Measurements from ENCODE around the gene EP300. TPM values are rescaled to one million over a fixed set of nuclear protein-coding genes. Genes with fewer than 3 reads are reported as not detected.

Gene EP300
- polyA plus RNA-seq, 3 donors: 5.7 to 81.6 (median 16.8) TPM

DNA sequence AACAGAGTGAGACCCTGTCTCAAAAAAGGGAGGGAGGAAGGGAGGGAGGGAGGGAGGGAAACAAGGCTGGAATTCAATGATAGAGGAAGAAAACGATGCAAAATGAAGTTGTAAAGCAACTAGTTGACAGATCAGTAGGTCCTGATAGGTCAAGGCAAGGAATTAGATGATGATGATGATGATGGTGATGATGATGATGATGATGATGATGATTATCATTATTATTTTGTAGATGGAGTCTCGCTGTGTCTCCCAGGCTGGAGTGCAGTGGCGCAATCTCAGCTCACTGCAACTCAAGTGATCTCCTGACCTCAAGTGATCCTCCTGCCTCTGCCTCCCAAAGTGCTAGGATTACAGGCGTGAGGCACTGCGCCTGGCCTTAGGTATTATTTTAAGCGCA is 101.4 kb downstream of the EP300 start:
- H3K36me3 Mint-ChIP-seq: no peaks in the 10 kb centered on the region
- H3K79me2 ChIP-seq (ENCODE audit: insufficient read depth, low read length): no peaks in the 10 kb centered on the region

GRCh38 chr22:41197038-41197972 is 104.9 kb downstream of the EP300 start:
- Histone ChIP-seq H3K79me2 (ENCODE audit: insufficient read depth, low read length) (no peaks in the 10 kb centered on the region), H2AFZ (ENCODE audit: insufficient read depth, low read depth, low read length, poor library complexity, severe bottlenecking) (peak overlapping the region; percentile 89), H3K36me3 (replicated peaks in 1 of 2; ENCODE audit: control insufficient read depth in 1 of 2, insufficient read depth in 2 of 2, low read length in 2 of 2) (no peaks in the 10 kb centered on the region), H3K27me3 (ENCODE audit: control insufficient read depth in 2 of 2, insufficient read depth in 2 of 2, low read length in 2 of 2) (peaks cover 0 to 17% of the 10 kb centered on the region in 2 donors), H3K27ac (ENCODE audit: low read depth in 1 of 2, low read length in 2 of 2) (no peak overlapping the region), H3K4me2 (replicated peaks; ENCODE audit: extremely low read depth, low read length, poor library complexity, severe bottlenecking) (peak overlapping the region; percentile 99), H3K4me3 (replicated peaks in 1 of 3; ENCODE audit: low read depth in 2 of 3, low read length in 3 of 3) (peak overlapping the region; percentile 81 to 90 (median 86)), H4K20me1 (ENCODE audit: insufficient read depth, low read length) (no peaks in the 10 kb centered on the region), H3K9me3 (replicated peaks in 1 of 2; ENCODE audit: control insufficient read depth in 1 of 2, insufficient read depth in 1 of 2, low read length in 2 of 2) (no peaks in the 10 kb centered on the region), H3K4me1 (ENCODE audit: control insufficient read depth in 1 of 2, insufficient read depth in 2 of 2, low read length in 2 of 2) (peaks cover 22 to 26% of the 10 kb centered on the region in 2 donors), H3K9ac (ENCODE audit: insufficient read depth, low read length, poor library complexity, severe bottlenecking) (peak overlapping the region; percentile 42)
- no peaks in the 10 kb centered on the region for H3K36me3 Mint-ChIP-seq
- under 1% methylated on average over 84 of the region's 91 CpGs for WGBS (ENCODE audit: insufficient coverage)
- TF ChIP-seq, protein P1, sequence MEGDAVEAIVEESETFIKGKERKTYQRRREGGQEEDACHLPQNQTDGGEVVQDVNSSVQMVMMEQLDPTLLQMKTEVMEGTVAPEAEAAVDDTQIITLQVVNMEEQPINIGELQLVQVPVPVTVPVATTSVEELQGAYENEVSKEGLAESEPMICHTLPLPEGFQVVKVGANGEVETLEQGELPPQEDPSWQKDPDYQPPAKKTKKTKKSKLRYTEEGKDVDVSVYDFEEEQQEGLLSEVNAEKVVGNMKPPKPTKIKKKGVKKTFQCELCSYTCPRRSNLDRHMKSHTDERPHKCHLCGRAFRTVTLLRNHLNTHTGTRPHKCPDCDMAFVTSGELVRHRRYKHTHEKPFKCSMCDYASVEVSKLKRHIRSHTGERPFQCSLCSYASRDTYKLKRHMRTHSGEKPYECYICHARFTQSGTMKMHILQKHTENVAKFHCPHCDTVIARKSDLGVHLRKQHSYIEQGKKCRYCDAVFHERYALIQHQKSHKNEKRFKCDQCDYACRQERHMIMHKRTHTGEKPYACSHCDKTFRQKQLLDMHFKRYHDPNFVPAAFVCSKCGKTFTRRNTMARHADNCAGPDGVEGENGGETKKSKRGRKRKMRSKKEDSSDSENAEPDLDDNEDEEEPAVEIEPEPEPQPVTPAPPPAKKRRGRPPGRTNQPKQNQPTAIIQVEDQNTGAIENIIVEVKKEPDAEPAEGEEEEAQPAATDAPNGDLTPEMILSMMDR (IDR thresholded peaks at IDR 0.05): no peak
- intact Hi-C loops (cut with micrococcal nuclease): no loop called here
- no peaks in the 10 kb centered on the region for H3K9me3 Mint-ChIP-seq
- H3K4me1 Mint-ChIP-seq: peaks cover 22% of the 10 kb centered on the region
- peaks cover 8 to 26% (median 25%) of the 10 kb centered on the region in 3 donors for H3K27me3 Mint-ChIP-seq (ENCODE audit: low read depth in 3 of 3)
- peak overlapping the region; percentile 90 to 96 for H3K4me3 Mint-ChIP-seq
- DNase-seq: peak; percentile 58 to 76 (median 72)
- H3K27ac Mint-ChIP-seq: peak overlapping the region in 3 of 7 donors; percentile 68 to 82 (median 77)

More for the DNA sequence above, 101.4 kb downstream of the EP300 start:
- no peaks in the 10 kb centered on the region for H4K20me1 ChIP-seq (ENCODE audit: insufficient read depth, low read length)
- Mint-ChIP-seq H3K9me3 (no peaks in the 10 kb centered on the region), H3K4me1 (peaks cover 14% of the 10 kb centered on the region), H3K4me3 (no peak overlapping the region), H3K27me3 (ENCODE audit: low read depth in 3 of 3) (peaks cover 6 to 14% (median 14%) of the 10 kb centered on the region in 3 donors), H3K27ac (peak overlapping the region in 2 of 7 donors; percentile 27 to 75)
- intact Hi-C loops (cut with micrococcal nuclease): no loop called here
- TF ChIP-seq, protein P1 (IDR thresholded peaks at IDR 0.05): no peak
- H3K4me3 ChIP-seq (replicated peaks in 1 of 3; ENCODE audit: low read depth in 2 of 3, low read length in 3 of 3): no peak overlapping the region
- H3K27me3 ChIP-seq (ENCODE audit: control insufficient read depth in 2 of 2, insufficient read depth in 2 of 2, low read length in 2 of 2): peaks cover 0 to 13% of the 10 kb centered on the region in 2 donors
- H3K36me3 ChIP-seq (replicated peaks in 1 of 2; ENCODE audit: control insufficient read depth in 1 of 2, insufficient read depth in 2 of 2, low read length in 2 of 2): no peaks in the 10 kb centered on the region
- H3K9ac ChIP-seq (ENCODE audit: insufficient read depth, low read length, poor library complexity, severe bottlenecking): no peak overlapping the region
- no peak overlapping the region for H3K27ac ChIP-seq (ENCODE audit: low read depth in 1 of 2, low read length in 2 of 2)
- WGBS (ENCODE audit: insufficient coverage): 90% methylated on average over 3 of the region's 6 CpGs
- H2AFZ ChIP-seq (ENCODE audit: insufficient read depth, low read depth, low read length, poor library complexity, severe bottlenecking): no peak overlapping the region
- H3K4me2 ChIP-seq (replicated peaks; ENCODE audit: extremely low read depth, low read length, poor library complexity, severe bottlenecking): no peak overlapping the region
- no peaks in the 10 kb centered on the region for H3K9me3 ChIP-seq (replicated peaks in 1 of 2; ENCODE audit: control insufficient read depth in 1 of 2, insufficient read depth in 1 of 2, low read length in 2 of 2)
- DNase-seq: no peak
- peaks cover 18% of the 10 kb centered on the region in 2 donors for H3K4me1 ChIP-seq (ENCODE audit: control insufficient read depth in 1 of 2, insufficient read depth in 2 of 2, low read length in 2 of 2)
